Tibial nerve (tissue), 4 donors: ENCODE data around the gene PGAM2.

Experiments
- EP300 ChIP-seq, 2 donors: sonication (generic); formaldehyde crosslinking; IDR thresholded peaks; one replicate each; pipeline ENCODE4 v1.6.1; 2017; ENCODE audit warnings: antibody characterized with exemption in 2 of 2, mild to moderate bottlenecking in 1 of 2
- TF ChIP-seq, protein P1 (sequence below), 5 experiments: fragments of 200-600 bp in 3 of 5; fragments of 450-650 bp in 2 of 5; sonication (generic) in 3 of 5; IDR thresholded peaks; one replicate each; pipeline ENCODE4 v1.5.1; 2016 to 2019; ENCODE audit warnings: antibody characterized with exemption in 5 of 5, mild to moderate bottlenecking in 3 of 5, moderate library complexity in 2 of 5

- TF ChIP-seq, protein P1, sequence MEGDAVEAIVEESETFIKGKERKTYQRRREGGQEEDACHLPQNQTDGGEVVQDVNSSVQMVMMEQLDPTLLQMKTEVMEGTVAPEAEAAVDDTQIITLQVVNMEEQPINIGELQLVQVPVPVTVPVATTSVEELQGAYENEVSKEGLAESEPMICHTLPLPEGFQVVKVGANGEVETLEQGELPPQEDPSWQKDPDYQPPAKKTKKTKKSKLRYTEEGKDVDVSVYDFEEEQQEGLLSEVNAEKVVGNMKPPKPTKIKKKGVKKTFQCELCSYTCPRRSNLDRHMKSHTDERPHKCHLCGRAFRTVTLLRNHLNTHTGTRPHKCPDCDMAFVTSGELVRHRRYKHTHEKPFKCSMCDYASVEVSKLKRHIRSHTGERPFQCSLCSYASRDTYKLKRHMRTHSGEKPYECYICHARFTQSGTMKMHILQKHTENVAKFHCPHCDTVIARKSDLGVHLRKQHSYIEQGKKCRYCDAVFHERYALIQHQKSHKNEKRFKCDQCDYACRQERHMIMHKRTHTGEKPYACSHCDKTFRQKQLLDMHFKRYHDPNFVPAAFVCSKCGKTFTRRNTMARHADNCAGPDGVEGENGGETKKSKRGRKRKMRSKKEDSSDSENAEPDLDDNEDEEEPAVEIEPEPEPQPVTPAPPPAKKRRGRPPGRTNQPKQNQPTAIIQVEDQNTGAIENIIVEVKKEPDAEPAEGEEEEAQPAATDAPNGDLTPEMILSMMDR (IDR thresholded peaks at IDR 0.05), result no peak
- no peak for TF ChIP-seq EP300 (IDR thresholded peaks at IDR 0.05)
Observed at GRCh38 chr7:44079331-44080021, 14.1 kb upstream of the PGAM2 start.
